Neural cell (in vitro differentiated cells): ENCODE measurements around the gene SNAPC5. TPM values are rescaled to one million over a fixed set of nuclear protein-coding genes. Genes with fewer than 3 reads are reported as not detected.

ENCODE experiments used
- H2AFZ ChIP-seq: fragments of 200-600, 300-800 bp; sonication (generic), shearing (Covaris generic); 2 replicates; pipeline ENCODE4 v1.6.0; 2014; ENCODE audit warnings: low read depth, mild to moderate bottlenecking, antibody characterized with exemption, low read length, moderate library complexity
- H3F3A ChIP-seq: fragments of 200-600 bp; shearing (Covaris generic); 2 replicates; pipeline ENCODE4 v1.6.1; 2016; ENCODE audit warnings: mild to moderate bottlenecking, moderate library complexity, mixed read lengths, antibody characterized with exemption, low read length; ENCODE audit not compliant: insufficient read depth, poor library complexity, severe bottlenecking
- H3K27ac ChIP-seq: fragments of 200-600, 300-800 bp; sonication (generic), shearing (Covaris generic); 2 replicates; pipeline ENCODE4 v1.5.1; 2014; ENCODE audit warnings: mild to moderate bottlenecking, low read length, moderate library complexity
- H3K27me3 ChIP-seq: fragments of 300-800, 200-600 bp; sonication (generic), shearing (Covaris generic); 2 replicates; pipeline ENCODE4 v1.6.0; 2014; ENCODE audit warnings: mild to moderate bottlenecking, low read depth, low read length, moderate library complexity; ENCODE audit not compliant: insufficient read depth
- H3K36me3 ChIP-seq: fragments of 300-800, 200-600 bp; sonication (generic), shearing (Covaris generic); 2 replicates; pipeline ENCODE4 v1.5.1; 2014; ENCODE audit warnings: mild to moderate bottlenecking, antibody characterized with exemption, low read length, moderate library complexity; ENCODE audit not compliant: insufficient read depth
- H3K4me2 ChIP-seq: fragments of 300-800, 200-600 bp; sonication (generic), shearing (Covaris generic); 2 replicates; pipeline ENCODE4 v1.6.0; 2014; ENCODE audit warnings: mild to moderate bottlenecking, low read length
- H3K4me3 ChIP-seq: fragments of 300-800, 200-600 bp; sonication (generic), shearing (Covaris generic); 2 replicates; pipeline ENCODE4 v1.5.1; 2014; ENCODE audit warnings: mild to moderate bottlenecking, low read length, moderate library complexity
- H3K79me2 ChIP-seq: fragments of 200-600 bp; shearing (Covaris generic); replicated peaks from 2 replicates; pipeline ENCODE4 v1.6.0; 2014; ENCODE audit warnings: mild to moderate bottlenecking, low read length, moderate library complexity; ENCODE audit not compliant: insufficient read depth
- H3K9ac ChIP-seq: fragments of 300-800, 200-600 bp; sonication (generic), shearing (Covaris generic); 2 replicates; pipeline ENCODE4 v1.6.1; 2016; ENCODE audit warnings: mild to moderate bottlenecking, low read length, mixed read lengths
- H3K9me2 ChIP-seq: fragments of 200-600 bp; shearing (Covaris generic); 2 replicates; pipeline ENCODE4 v1.6.1; 2016; ENCODE audit warnings: mild to moderate bottlenecking, low read length, mixed read lengths; ENCODE audit not compliant: insufficient read depth
- H3K9me3 ChIP-seq: fragments of 200-600, 300-800 bp; sonication (generic), shearing (Covaris generic); 2 replicates; pipeline ENCODE4 v1.6.1; 2016; ENCODE audit warnings: mild to moderate bottlenecking, mixed run types, low read length, moderate library complexity, mixed read lengths
- H4K20me1 ChIP-seq: fragments of 200-600 bp; shearing (Covaris generic); 2 replicates; pipeline ENCODE4 v1.6.1; 2016; ENCODE audit warnings: mild to moderate bottlenecking, mixed run types; ENCODE audit not compliant: insufficient read depth
- EP300 ChIP-seq: fragments of 450-650 bp; conservative IDR thresholded peaks from 2 replicates; pipeline ENCODE4 v1.6.1; 2014; ENCODE audit warnings: antibody characterized with exemption, mild to moderate bottlenecking, moderate library complexity; ENCODE audit not compliant: poor library complexity, severe bottlenecking
- EZH2 ChIP-seq: fragments of 200-600, 300-800 bp; shearing (Covaris generic), sonication (generic); IDR thresholded peaks from 2 replicates; pipeline ENCODE4 v1.6.1; 2014; ENCODE audit warnings: antibody characterized with exemption, low read length, borderline replicate concordance, mild to moderate bottlenecking; ENCODE audit not compliant: insufficient read depth, poor library complexity, severe bottlenecking
- MXI1 ChIP-seq: fragments of 450-650 bp; conservative IDR thresholded peaks from 2 replicates; pipeline ENCODE4 v1.6.1; 2014; ENCODE audit warnings: antibody characterized with exemption, mild to moderate bottlenecking; ENCODE audit not compliant: poor library complexity, severe bottlenecking
- POLR2AphosphoS5 ChIP-seq: IDR thresholded peaks from 2 replicates; pipeline ENCODE4 v1.6.1; 2012
- RAD21 ChIP-seq: fragments of 450-650 bp; conservative IDR thresholded peaks from 2 replicates; pipeline ENCODE4 v1.6.1; 2014; ENCODE audit warnings: antibody characterized with exemption, mild to moderate bottlenecking, moderate library complexity
- SMC3 ChIP-seq: fragments of 450-650 bp; conservative IDR thresholded peaks from 2 replicates; pipeline ENCODE4 v1.6.1; 2014; ENCODE audit warnings: antibody characterized with exemption, mild to moderate bottlenecking, moderate library complexity; ENCODE audit not compliant: poor library complexity
- TAF1 ChIP-seq: IDR thresholded peaks from 2 replicates; pipeline ENCODE4 v1.6.1; 2012; ENCODE audit warnings: low read depth
- polyA minus RNA-seq: library from RNA; depleted of rRNA, polyadenylated mRNA; stranded (reverse); fragments of >200 nt; gene quantifications from 2 replicates; pipeline ENCODE4 v1.2.3, GENCODE V29; 2014
- polyA plus RNA-seq: library from polyadenylated mRNA; depleted of rRNA; stranded (reverse); fragments of >200 nt; gene quantifications from 2 replicates; pipeline ENCODE4 v1.2.3, GENCODE V29; 2014
- TF ChIP-seq, protein P1 (sequence below): IDR thresholded peaks from 2 replicates; pipeline ENCODE4 v1.6.1; 2012; ENCODE audit warnings: borderline replicate concordance
- TF ChIP-seq, protein P2 (sequence below): fragments of 450-650 bp; IDR thresholded peaks from 2 replicates; pipeline ENCODE4 v1.5.1; 2014; ENCODE audit warnings: antibody characterized with exemption, mild to moderate bottlenecking, moderate library complexity; ENCODE audit not compliant: poor library complexity, severe bottlenecking

The SNAPC5 gene, protein sequence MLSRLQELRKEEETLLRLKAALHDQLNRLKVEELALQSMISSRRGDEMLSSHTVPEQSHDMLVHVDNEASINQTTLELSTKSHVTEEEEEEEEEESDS
- polyA plus RNA-seq = 57.3 and 62.3 TPM in 2 replicates
- polyA minus RNA-seq = 25.6 and 26.8 TPM in 2 replicates

DNA sequence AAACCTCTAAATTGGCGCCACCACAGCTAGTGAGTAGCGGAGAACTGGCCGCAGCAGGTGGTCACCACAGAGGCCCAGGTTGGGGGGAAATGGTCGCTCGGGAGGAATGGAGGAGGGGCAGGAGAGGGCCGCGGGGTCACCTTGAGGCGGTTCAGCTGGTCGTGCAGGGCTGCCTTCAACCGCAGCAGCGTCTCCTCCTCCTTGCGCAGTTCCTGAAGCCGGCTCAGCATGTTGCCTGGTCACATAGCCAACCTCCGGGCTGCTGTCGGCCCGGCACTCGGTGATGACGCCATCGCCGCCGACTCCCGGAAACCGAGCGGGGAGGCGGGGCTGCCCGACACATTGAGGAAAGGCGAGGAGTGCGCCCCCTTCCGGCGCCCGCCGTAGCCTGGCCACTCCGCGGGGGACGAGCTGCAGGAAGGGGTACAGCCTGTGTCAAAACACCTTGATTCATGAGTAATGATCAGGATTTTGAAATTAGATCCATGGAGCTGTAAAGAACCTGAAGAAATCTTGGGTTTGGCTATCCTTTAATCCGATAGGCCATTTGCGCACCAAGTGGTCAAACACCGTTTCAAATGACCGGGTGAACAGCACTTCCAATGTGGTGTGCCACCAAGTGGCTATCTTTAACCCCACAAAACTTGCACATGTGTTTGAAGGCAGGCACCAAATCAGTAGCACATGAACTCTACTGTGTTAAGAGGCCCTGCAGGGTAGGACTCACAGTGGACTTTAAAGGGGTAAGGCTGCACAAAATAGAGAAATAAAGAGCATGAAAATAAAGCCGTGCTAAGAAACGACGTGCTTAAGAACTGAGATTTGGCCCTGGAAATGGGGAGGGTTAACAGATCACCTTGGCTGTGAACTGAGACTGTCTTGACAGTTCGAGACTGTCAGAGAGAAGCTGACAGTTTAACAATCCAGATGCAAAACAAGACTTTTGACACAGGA, at the start of gene SNAPC5:
Gene SNAPC5 (minus strand): TSS at position 261 of the 954 bp plus-strand sequence. CDS start 31 bp downstream, at position 230.
- TF ChIP-seq MXI1 (peak; percentile 99), SMC3 (peak; percentile 92), EP300 (peak; percentile 47), POLR2AphosphoS5 (peak; percentile 81), RAD21 (peak; percentile 78), TAF1 (peak; percentile 31), EZH2 (no peak)
- TF ChIP-seq, protein P1, sequence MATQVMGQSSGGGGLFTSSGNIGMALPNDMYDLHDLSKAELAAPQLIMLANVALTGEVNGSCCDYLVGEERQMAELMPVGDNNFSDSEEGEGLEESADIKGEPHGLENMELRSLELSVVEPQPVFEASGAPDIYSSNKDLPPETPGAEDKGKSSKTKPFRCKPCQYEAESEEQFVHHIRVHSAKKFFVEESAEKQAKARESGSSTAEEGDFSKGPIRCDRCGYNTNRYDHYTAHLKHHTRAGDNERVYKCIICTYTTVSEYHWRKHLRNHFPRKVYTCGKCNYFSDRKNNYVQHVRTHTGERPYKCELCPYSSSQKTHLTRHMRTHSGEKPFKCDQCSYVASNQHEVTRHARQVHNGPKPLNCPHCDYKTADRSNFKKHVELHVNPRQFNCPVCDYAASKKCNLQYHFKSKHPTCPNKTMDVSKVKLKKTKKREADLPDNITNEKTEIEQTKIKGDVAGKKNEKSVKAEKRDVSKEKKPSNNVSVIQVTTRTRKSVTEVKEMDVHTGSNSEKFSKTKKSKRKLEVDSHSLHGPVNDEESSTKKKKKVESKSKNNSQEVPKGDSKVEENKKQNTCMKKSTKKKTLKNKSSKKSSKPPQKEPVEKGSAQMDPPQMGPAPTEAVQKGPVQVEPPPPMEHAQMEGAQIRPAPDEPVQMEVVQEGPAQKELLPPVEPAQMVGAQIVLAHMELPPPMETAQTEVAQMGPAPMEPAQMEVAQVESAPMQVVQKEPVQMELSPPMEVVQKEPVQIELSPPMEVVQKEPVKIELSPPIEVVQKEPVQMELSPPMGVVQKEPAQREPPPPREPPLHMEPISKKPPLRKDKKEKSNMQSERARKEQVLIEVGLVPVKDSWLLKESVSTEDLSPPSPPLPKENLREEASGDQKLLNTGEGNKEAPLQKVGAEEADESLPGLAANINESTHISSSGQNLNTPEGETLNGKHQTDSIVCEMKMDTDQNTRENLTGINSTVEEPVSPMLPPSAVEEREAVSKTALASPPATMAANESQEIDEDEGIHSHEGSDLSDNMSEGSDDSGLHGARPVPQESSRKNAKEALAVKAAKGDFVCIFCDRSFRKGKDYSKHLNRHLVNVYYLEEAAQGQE = peak; percentile 27
- TF ChIP-seq, protein P2, sequence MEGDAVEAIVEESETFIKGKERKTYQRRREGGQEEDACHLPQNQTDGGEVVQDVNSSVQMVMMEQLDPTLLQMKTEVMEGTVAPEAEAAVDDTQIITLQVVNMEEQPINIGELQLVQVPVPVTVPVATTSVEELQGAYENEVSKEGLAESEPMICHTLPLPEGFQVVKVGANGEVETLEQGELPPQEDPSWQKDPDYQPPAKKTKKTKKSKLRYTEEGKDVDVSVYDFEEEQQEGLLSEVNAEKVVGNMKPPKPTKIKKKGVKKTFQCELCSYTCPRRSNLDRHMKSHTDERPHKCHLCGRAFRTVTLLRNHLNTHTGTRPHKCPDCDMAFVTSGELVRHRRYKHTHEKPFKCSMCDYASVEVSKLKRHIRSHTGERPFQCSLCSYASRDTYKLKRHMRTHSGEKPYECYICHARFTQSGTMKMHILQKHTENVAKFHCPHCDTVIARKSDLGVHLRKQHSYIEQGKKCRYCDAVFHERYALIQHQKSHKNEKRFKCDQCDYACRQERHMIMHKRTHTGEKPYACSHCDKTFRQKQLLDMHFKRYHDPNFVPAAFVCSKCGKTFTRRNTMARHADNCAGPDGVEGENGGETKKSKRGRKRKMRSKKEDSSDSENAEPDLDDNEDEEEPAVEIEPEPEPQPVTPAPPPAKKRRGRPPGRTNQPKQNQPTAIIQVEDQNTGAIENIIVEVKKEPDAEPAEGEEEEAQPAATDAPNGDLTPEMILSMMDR = peak; percentile 99
- Histone ChIP-seq H3F3A (peaks cover 3% of the 10 kb centered on the region), H3K4me2 (peak within 1 kb of the TSS; percentile 74), H2AFZ (peak within 1 kb of the TSS; percentile 65), H3K36me3 (peaks cover 6% of the 10 kb centered on the region), H3K27me3 (no peaks in the 10 kb centered on the region), H3K79me2 (peaks cover 13% of the 10 kb centered on the region), H4K20me1 (no peaks in the 10 kb centered on the region), H3K4me3 (peak within 1 kb of the TSS; percentile 78), H3K9me2 (no peaks in the 10 kb centered on the region), H3K27ac (peak within 1 kb of the TSS; percentile 66), H3K9me3 (no peaks in the 10 kb centered on the region), H3K9ac (peak within 1 kb of the TSS; percentile 71)

DNA sequence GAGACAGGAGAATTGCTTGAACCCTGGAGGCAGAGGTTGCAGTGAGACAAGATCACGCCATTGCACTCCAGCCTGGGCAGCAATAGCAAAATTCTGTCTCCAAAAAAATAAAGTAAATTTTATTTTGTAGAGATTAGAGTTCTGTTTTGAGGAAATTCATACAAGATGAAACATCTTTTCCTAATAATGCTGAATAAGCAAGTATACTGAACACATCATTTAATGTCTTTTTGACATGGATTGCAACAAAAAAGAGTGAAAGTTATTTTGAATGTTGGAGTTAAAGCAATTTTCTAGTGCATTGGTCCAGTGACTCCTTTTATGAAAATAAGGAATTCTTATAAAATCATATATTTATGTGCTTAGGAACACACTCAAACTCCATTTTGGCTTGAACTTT, 47.7 kb upstream of the SNAPC5 start:
- no peaks in the 10 kb centered on the region for H3K9me2 ChIP-seq
- H3K36me3 ChIP-seq = no peaks in the 10 kb centered on the region

More for the DNA sequence above, 47.7 kb upstream of the SNAPC5 start:
- H3F3A ChIP-seq = no peaks in the 10 kb centered on the region
- TF ChIP-seq POLR2AphosphoS5 = no peak
- TF ChIP-seq TAF1 = no peak
- no peak overlapping the region for H3K9ac ChIP-seq
- no peaks in the 10 kb centered on the region for H3K79me2 ChIP-seq
- no peak overlapping the region for H2AFZ ChIP-seq
- H4K20me1 ChIP-seq = no peaks in the 10 kb centered on the region
- no peak overlapping the region for H3K4me2 ChIP-seq
- no peaks in the 10 kb centered on the region for H3K27me3 ChIP-seq
- no peak overlapping the region for H3K27ac ChIP-seq
- no peaks in the 10 kb centered on the region for H3K9me3 ChIP-seq
- no peak overlapping the region for H3K4me3 ChIP-seq
